Hepatocyte (in vitro differentiated cells): Measurements from ENCODE around the gene LDLRAD4. TPM values are rescaled to one million over a fixed set of nuclear protein-coding genes. Genes with fewer than 3 reads are reported as not detected.

Experiments
- DNase-seq: peaks from one replicate; pipeline ENCODE4 v3.0.0-alpha.2; 2016; ENCODE audit warnings: low spot score
- H2AFZ ChIP-seq: fragments of 200-600 bp; sonication (generic); 2 replicates; pipeline ENCODE4 v1.6.0; 2016; ENCODE audit warnings: antibody characterized with exemption, mild to moderate bottlenecking
- H3K27ac ChIP-seq: fragments of 200-600 bp; sonication (generic); 2 replicates; pipeline ENCODE4 v1.5.1; 2016; ENCODE audit warnings: mild to moderate bottlenecking
- H3K27me3 ChIP-seq: fragments of 200-600 bp; sonication (generic); 2 replicates; pipeline ENCODE4 v1.6.1; 2016
- H3K36me3 ChIP-seq: fragments of 200-600 bp; sonication (generic); replicated peaks from 2 replicates; pipeline ENCODE4 v1.5.1; 2016; ENCODE audit warnings: low read depth; ENCODE audit not compliant: insufficient read depth
- H3K4me1 ChIP-seq: fragments of 200-600 bp; sonication (generic); 2 replicates; pipeline ENCODE4 v1.5.1; 2016; ENCODE audit warnings: mild to moderate bottlenecking, moderate library complexity; ENCODE audit not compliant: insufficient read depth
- H3K4me2 ChIP-seq: fragments of 200-600 bp; sonication (generic); 2 replicates; pipeline ENCODE4 v1.6.0; 2016
- H3K4me3 ChIP-seq: fragments of 200-600 bp; sonication (generic); 2 replicates; pipeline ENCODE4 v1.5.1; 2016; ENCODE audit warnings: mild to moderate bottlenecking
- H3K79me2 ChIP-seq: fragments of 200-600 bp; sonication (generic); 2 replicates; pipeline ENCODE4 v1.6.0; 2017; ENCODE audit warnings: mild to moderate bottlenecking
- H3K9me2 ChIP-seq: fragments of 200-600 bp; sonication (generic); replicated peaks from 2 replicates; pipeline ENCODE4 v1.6.0; 2017; ENCODE audit warnings: mild to moderate bottlenecking; ENCODE audit not compliant: insufficient read depth
- H3K9me3 ChIP-seq: fragments of 200-600 bp; sonication (generic); 2 replicates; pipeline ENCODE4 v1.5.1; 2016; ENCODE audit warnings: low read depth, mild to moderate bottlenecking
- H4K20me1 ChIP-seq: fragments of 200-600 bp; sonication (generic); 2 replicates; pipeline ENCODE4 v1.6.0; 2016; ENCODE audit warnings: mild to moderate bottlenecking; ENCODE audit not compliant: insufficient read depth, poor library complexity, severe bottlenecking
- EZH2 ChIP-seq: fragments of 200-600 bp; sonication (generic); IDR thresholded peaks from 2 replicates; pipeline ENCODE4 v1.6.1; 2016; ENCODE audit warnings: antibody characterized with exemption, mild to moderate bottlenecking, borderline replicate concordance
- EZH2phosphoT487 ChIP-seq: fragments of 200-600 bp; sonication (generic); IDR thresholded peaks from one replicate; pipeline ENCODE4 v1.6.1; 2018; ENCODE audit warnings: antibody characterized with exemption, mild to moderate bottlenecking, low read depth, moderate library complexity; ENCODE audit not compliant: unreplicated experiment, severe bottlenecking
- WGBS: methylation state at CpG from one replicate; pipeline ENCODE4 v1.1.6; 2016; ENCODE audit warnings: low lambda C conversion rate; ENCODE audit errors: missing lambda C conversion rate; 5-methylcytosine and 5-hydroxymethylcytosine counted together
- polyA plus RNA-seq: library from polyadenylated mRNA; unstranded; fragments of >200 nt; fragmentation: Nextera tagmentation; extraction: Ambion mirVana; gene quantifications from 2 replicates; pipeline ENCODE4 v1.2.1, GENCODE V29; 2016
- total RNA-seq: library from RNA; depleted of rRNA; stranded (reverse); fragments of >200 nt; gene quantifications from 2 replicates; pipeline ENCODE4 v1.2.3, GENCODE V29; 2014
- TF ChIP-seq, protein P1 (sequence below): fragments of 200-600 bp; sonication (generic); IDR thresholded peaks from 2 replicates; pipeline ENCODE4 v1.5.1; 2016; ENCODE audit warnings: antibody characterized with exemption, mild to moderate bottlenecking; ENCODE audit not compliant: poor library complexity

The LDLRAD4 gene
- total and polyA plus RNA-seq, 2 experiments from 2014 or later = 15.1 to 29.0 TPM

DNA sequence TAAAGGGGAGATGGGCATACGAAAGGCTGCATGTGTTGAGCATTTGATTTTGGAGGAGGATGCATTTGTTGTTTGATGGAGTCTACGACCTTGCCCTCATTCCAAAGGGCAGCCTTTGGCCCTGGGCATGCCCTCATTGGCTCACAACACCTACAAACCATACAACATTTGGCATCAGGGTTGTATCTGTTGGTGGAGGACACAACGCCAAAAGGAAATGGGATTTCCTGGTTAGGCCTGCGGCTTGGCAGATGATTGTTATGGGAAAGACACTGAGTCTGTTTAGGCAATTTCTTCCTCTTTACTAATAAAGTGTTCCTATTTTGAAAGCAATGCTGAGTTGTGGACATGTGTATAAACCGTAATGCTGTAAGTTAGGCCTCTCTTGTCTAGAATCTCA, 246.9 kb downstream of the LDLRAD4 start:
- no peaks in the 10 kb centered on the region for H3K9me2 ChIP-seq
- DNase-seq = no peak
- no peaks in the 10 kb centered on the region for H3K4me1 ChIP-seq
- TF ChIP-seq, protein P1, sequence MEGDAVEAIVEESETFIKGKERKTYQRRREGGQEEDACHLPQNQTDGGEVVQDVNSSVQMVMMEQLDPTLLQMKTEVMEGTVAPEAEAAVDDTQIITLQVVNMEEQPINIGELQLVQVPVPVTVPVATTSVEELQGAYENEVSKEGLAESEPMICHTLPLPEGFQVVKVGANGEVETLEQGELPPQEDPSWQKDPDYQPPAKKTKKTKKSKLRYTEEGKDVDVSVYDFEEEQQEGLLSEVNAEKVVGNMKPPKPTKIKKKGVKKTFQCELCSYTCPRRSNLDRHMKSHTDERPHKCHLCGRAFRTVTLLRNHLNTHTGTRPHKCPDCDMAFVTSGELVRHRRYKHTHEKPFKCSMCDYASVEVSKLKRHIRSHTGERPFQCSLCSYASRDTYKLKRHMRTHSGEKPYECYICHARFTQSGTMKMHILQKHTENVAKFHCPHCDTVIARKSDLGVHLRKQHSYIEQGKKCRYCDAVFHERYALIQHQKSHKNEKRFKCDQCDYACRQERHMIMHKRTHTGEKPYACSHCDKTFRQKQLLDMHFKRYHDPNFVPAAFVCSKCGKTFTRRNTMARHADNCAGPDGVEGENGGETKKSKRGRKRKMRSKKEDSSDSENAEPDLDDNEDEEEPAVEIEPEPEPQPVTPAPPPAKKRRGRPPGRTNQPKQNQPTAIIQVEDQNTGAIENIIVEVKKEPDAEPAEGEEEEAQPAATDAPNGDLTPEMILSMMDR = no peak
- no peak for TF ChIP-seq EZH2phosphoT487
- no peak for TF ChIP-seq EZH2
- no peak overlapping the region for H3K4me2 ChIP-seq
- H3K79me2 ChIP-seq = no peaks in the 10 kb centered on the region
- no peaks in the 10 kb centered on the region for H3K27me3 ChIP-seq
- no peaks in the 10 kb centered on the region for H4K20me1 ChIP-seq
- H3K27ac ChIP-seq = no peak overlapping the region
- no peaks in the 10 kb centered on the region for H3K36me3 ChIP-seq
- H3K9me3 ChIP-seq = no peaks in the 10 kb centered on the region
- H3K4me3 ChIP-seq = no peak overlapping the region
- WGBS = 92% methylated on average over 5 of the region's 5 CpGs
- H2AFZ ChIP-seq = no peak overlapping the region

DNA sequence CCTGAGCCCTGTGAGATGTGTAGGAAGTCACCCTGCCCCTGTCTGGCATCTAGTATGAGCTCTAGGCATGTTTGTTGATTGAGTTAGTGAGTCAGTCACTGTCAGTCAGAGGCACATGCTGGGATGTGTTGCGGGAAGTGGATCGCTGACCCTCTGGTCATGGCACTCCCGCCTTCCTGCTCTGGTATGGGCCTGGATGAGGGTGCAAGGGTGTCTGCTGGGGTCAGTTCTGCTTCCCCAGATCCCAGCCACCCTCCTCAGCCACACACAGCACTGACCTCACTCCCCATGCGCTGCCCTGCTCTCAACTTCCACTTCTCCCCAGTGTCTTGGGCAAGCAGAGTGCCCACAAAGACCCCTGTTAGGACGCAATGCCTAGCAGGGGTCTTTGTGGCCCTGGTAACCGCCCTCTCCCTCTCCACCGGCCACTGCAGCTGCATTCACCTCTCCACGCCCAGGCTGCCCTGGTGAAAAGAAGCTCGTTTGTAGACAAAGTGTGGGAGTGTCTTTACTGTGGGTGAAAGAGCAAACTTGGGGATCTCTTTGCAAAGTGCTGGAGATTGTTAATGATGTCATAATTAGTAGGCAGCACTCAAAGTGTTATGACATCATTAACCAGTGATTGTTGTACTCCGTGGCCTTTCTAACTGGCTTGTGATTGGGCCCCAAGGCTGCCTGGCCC, 252.1 kb downstream of the LDLRAD4 start:
- H3K4me2 ChIP-seq = no peak overlapping the region
- H3K9me2 ChIP-seq = no peaks in the 10 kb centered on the region
- no peaks in the 10 kb centered on the region for H3K27me3 ChIP-seq
- H2AFZ ChIP-seq = no peak overlapping the region
- 85% methylated on average over 10 of the region's 10 CpGs for WGBS
- peaks cover 14% of the 10 kb centered on the region for H3K4me1 ChIP-seq
- no peaks in the 10 kb centered on the region for H3K36me3 ChIP-seq
- no peaks in the 10 kb centered on the region for H3K9me3 ChIP-seq
- TF ChIP-seq EZH2 = no peak
- TF ChIP-seq EZH2phosphoT487 = no peak
- TF ChIP-seq, protein P1 = no peak
- H4K20me1 ChIP-seq = no peaks in the 10 kb centered on the region
- no peak overlapping the region for H3K4me3 ChIP-seq
- no peak for DNase-seq
- H3K79me2 ChIP-seq = no peaks in the 10 kb centered on the region
- peak overlapping the region; percentile 17 for H3K27ac ChIP-seq

DNA sequence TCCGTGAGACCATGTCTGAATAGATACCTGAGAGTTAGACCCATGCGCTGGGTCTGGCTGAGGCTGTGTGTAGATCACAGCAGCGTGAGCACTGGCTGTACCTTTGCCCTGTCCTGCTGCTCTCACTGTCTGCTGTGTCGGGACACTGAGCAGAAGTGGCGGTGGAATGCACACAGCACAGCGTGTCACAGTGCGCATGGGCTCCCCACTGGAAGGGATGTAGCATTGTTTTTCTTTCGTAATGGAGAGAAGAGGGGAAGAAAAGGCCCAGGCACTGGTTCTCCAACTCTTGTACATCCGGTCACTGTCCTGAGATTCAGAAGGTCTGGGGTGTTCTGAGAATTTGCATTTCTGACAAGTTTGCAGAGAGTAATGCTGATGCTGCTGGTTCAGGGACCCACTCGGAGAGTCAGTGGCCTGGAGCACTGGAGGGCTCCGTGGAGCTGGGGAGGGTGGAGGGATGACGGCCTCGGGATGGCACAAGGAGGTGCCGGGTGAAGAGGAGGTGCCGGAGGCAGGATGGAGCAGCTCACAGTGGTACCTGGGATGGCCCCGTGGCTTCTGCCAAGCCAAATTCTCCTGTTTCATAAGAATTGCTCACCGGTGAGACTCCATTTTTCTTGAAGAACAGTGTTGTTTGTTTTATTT, 252.8 kb downstream of the LDLRAD4 start:
- WGBS = 80% methylated on average over 17 of the region's 17 CpGs
- peak; percentile 27 for DNase-seq
- peak overlapping the region; percentile 17 for H3K27ac ChIP-seq

DNA sequence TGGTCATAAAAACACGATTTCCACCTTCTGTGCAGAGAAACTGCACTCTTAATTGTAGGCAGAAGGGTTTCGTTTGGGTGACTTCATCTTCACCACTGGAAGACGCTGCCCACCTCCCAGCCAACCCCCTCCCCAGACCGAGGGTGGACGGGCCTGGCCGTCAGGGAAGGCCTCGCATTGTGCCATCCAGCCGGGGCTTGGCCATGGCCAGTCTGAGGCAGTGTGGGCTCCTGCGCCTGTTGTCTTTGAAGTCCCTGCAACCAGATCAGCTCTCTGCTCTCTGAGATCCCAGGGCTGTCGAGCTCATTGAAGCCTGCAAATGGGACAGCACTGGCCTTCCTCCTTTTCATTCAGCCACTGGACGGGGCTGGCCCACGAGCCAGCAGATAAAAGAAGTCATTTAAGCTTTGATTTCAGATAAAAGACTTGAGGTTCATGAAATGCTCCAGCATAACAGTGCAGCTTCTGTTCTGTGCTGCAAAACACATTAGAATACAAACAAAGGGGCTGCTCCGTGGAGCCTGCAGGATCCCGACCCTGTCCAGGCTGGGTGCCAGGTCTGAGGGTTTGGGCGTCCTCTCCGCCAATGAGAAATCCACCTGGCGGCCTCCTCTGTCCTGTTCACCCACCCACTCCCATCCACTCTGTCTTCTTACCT, 253.5 kb downstream of the LDLRAD4 start:
- Histone ChIP-seq H3K4me3 (no peak overlapping the region), H3K27ac (no peak overlapping the region), H4K20me1 (no peaks in the 10 kb centered on the region), H2AFZ (no peak overlapping the region), H3K4me2 (no peak overlapping the region), H3K9me2 (no peaks in the 10 kb centered on the region), H3K27me3 (no peaks in the 10 kb centered on the region), H3K79me2 (no peaks in the 10 kb centered on the region), H3K4me1 (peaks cover 14% of the 10 kb centered on the region), H3K36me3 (no peaks in the 10 kb centered on the region), H3K9me3 (no peaks in the 10 kb centered on the region)
- WGBS = 67% methylated on average over 17 of the region's 17 CpGs
- DNase-seq = no peak
- TF ChIP-seq, protein P1 = no peak
- TF ChIP-seq EZH2phosphoT487 = no peak
- no peak for TF ChIP-seq EZH2

More for the DNA sequence above, 252.8 kb downstream of the LDLRAD4 start:
- Histone ChIP-seq H3K9me2 (no peaks in the 10 kb centered on the region), H3K4me3 (no peak overlapping the region), H3K9me3 (no peaks in the 10 kb centered on the region), H2AFZ (no peak overlapping the region), H3K79me2 (no peaks in the 10 kb centered on the region), H3K36me3 (no peaks in the 10 kb centered on the region), H3K4me2 (no peak overlapping the region), H4K20me1 (no peaks in the 10 kb centered on the region), H3K27me3 (no peaks in the 10 kb centered on the region), H3K4me1 (peaks cover 14% of the 10 kb centered on the region)
- TF ChIP-seq EZH2phosphoT487 = no peak
